GM12891 (cell line): ENCODE measurements around the gene ZNF20.

Experiments
- POLR2A ChIP-seq: IDR thresholded peaks from 2 replicates; pipeline ENCODE4 v1.6.1; 2011; ENCODE audit warnings: low read depth, low read length, control low read depth
- POLR2AphosphoS5 ChIP-seq: IDR thresholded peaks from 2 replicates; pipeline ENCODE4 v1.6.1; 2011; ENCODE audit warnings: low read depth, low read length, control low read depth
- TAF1 ChIP-seq: IDR thresholded peaks from 2 replicates; pipeline ENCODE4 v1.6.1; 2011; ENCODE audit warnings: low read depth, low read length, control low read depth

GRCh38 chr19:12139885-12140544, at the start of gene ZNF20:
- TF ChIP-seq TAF1, result no peak
- TF ChIP-seq POLR2A, result 0 out of 2 replicates have a peak, but pooled peaks have one; percentile 34
- 0 out of 2 replicates have a peak, but pooled peaks have one; percentile 41 for TF ChIP-seq POLR2AphosphoS5
